GDM1 (cell line): ENCODE data around the gene REX1BD.
"Not testable (repeated sequence)": the region's sequence is repeated elsewhere in the genome, so short reads cannot be mapped to it uniquely, and the experiment has no call there.

Experiments
- DNase-seq: peaks from one replicate; lab custom pipeline; 2025; lab: John Stamatoyannopoulos, UW

The REX1BD gene

DNA sequence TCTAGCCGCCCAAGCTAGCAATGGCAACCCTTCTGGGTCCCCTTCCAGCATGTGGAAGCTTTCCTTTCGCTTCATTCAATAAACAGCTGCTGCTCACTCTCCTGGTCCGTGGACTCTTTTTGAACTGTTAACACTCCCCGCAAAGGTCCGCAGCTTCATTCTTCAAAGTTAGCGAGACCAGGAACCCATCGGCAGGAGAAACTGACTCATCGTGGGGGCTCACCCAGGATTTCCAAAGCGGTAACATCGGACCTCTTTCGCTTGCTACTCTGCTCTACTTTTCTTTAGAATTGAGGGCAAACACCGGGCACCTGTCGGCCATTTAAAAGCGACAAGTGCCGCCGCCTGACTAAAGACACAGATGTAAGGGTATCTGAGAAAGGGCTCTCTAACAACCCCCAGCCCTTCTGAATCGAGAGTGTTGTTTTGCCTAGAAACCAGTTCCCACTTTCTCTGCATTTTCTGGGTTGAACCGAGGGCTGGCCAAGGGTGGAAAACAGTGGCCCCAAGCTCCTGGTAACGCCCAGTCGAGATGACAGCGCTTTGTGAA, 11.2 kb upstream of the REX1BD start:
- no peak for DNase-seq

GRCh38 chr19:18580311-18580710, 8.3 kb upstream of the REX1BD start:
- no peak for DNase-seq

- no peak for DNase-seq
Observed at GRCh38 chr19:18586306-18586705, 2.3 kb upstream of the REX1BD start.

DNA sequence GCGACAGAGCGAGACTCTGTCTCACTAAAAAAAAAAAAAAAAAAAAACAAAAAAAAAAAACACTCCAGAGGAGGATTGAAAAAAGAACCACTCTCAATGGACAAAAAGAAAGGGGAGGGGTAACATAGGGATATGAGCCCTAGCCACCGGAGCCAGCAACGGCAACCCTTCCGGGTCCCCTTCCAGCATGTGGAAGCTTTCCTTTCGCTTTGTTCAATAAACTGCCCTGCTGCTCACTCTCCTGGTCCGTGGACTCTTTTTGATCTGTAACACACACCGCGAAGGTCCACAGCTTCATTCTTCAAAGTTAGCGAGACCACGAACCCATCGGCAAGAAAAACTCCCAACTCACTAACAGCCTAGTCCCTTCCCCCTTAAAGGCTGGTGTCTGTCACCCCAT, 1.0 kb upstream of the REX1BD start:
- DNase-seq, result no peak

- no peak for DNase-seq
Observed at GRCh38 chr19:18587962-18588610, 512 bp upstream of the REX1BD start.

DNA sequence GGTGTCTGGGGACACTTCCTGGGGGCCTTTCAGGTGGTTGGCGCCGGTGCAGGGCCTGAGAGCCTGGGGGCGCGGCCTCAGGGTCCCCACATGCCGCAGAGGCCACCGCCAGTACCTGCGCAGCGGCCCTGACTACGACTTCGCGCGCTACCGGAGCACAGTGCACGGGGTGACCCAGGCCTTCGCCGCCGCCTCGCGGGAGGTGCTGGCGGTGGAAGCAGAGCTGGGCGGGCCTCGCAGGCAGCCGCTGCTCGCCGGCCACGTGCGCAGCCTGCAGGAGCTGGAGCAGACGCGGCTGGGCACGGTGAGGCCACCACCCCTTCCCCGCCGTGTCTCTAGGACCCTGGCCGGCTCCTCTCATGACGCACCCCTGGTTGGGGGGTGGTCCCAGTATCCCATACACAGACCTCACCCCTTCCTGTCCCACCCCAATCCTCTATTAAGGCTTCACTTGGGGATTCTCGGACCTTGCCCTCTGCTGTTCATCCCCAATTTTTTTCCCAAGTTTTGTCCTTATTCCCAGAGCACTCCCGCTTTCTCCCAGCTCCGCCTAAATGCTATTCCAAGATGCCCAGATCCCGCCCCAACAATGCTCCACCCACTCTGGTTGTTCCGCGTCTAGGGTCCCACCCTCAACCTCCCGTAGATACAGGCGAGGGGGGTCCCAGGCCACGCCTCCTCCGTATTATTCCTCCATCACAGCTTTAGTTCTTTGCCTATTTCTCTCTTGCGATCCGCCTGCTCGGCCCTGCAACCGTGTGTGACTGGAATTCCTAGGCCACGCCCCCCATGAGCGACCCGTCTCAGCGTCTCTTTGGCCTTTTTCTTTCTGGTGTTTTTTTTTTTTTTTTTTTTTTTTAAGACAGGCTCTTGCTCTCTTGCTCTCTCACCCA, 1.0 kb downstream of the REX1BD start:
- peak; percentile 41 for DNase-seq

GRCh38 chr19:18590273-18591272, 2.0 kb downstream of the REX1BD start:
- no peak for DNase-seq

DNA sequence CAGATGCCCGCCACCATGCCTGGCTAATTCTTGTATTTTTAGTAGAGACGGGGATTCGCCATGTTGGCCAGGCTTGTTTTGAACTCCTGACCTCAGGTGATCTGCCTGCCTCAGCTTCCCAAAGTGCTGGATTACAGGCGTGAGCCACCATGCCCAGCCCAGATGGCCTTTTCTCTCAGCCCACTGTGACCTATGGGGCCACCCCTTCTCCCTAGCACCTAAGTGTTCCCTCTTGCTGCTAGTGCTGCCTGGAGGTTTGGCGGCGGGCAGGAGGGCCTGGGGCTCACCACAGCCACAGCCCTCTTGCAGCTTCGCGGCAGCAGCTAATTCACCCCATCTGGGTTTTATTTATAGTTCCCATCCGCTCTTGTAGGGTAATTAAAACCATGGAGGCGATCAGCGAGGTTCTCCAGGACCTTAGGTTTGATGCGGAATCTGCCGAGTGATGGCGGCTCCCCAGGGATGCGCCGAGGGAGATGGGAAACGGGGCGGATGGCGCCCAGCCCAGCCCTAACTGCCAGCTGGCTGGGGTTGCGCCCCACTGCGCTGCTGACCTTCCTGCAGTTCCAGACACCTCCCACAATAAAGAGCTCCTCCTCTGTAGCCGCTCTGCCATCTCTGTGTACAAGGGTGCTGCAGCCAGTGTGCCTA, 3.3 kb downstream of the REX1BD start:
- DNase-seq, result no peak

DNA sequence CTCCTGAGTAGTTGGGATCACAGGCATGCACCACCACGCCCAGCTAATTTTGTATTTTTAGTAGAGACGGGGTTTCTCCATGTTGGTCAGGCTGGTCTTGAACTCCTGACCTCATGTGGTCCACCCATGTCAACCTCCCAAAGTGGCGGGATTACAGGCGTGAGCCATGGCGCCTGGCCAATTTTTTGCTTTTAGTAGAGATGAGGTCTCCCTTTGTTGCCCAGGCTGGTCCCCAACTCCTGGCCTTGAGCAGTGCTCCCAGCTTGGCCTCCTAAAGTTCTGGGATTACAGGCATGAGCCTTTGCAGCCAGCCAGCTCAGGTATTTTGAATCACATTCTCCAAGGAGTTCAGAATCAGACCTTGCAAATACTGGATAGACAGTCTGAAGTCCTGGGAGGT, 4.1 kb downstream of the REX1BD start:
- not testable (repeated sequence) for DNase-seq

GRCh38 chr19:18593367-18594095, 4.9 kb downstream of the REX1BD start:
- DNase-seq, result no peak

DNA sequence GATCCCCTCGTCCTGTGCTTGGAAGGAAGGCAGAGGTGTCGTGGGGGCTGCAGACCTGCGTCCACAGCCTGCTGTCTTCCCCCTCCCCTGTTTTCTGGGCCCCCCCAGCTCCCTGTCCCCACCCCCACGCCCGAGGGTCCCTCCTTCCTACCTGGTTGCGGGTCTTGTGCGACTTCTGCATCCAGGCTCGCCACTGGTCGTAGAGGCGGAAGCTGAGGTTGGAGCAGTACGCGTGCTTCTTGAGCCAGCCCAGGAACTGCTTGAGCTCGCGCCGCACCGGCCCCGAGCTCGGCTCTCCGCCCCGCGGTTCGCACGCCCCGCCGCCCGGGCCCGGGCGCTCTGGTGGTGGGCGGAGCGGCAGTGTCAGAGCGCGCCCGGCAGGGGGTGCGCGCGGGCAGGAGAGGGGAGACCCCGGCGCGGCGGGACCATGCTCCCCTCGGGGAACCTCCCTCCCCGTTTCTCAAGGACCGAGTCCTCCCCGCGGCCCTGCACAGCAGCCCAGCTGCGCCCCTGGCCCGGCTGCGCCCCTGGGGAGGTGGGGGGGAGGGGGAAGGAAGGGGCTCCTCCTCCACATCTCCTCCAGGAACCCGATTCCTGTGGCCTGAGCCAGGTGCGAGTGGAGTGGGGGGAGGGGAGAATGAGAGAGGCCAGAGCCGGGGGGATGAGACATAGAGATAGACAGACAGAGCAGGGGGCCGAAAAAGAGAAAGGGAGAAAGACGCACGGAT, 5.7 kb downstream of the REX1BD start:
- DNase-seq, result peak; percentile 69

GRCh38 chr19:18594824-18595373, 6.3 kb downstream of the REX1BD start:
- no peak for DNase-seq

DNA sequence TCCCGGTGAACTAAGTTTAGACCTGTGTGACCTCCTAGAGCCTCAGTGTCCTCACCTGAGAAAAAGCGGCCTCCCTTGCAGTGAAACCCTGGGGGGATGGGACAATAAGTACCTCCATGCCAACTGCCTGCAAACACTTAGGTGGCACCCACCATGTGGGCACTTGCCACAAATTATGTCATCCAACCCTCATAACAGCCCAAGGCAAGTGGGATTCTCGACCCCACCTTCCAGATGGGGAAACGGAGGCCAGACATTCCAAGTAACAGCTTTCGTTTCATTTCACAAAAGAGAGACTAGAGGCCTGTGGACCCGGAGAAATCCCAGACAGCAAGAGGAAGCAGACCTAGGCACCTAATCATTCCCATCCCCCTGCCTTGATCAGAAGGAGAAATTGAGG, 6.9 kb downstream of the REX1BD start:
- DNase-seq, result no peak

DNA sequence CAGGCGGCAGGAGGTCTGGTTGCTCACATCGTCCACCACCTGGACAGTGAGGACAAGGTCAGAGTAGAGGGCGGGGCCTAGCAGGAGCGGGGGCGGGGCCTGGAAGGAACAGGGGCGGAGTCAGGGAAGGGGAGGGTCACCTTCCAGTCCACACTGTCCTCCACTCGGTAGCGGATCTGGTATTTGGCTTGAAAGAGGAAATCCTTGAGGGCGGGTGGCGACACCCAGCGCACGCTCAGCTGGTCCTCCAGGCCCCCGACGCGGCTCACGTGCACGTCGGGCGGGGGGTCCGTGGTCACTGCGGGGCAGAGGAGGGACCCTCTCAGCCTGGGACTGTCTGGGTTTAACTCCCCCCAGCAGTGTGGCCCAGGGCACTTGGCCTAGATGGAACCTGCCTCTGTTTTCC, 8.2 kb downstream of the REX1BD start:
- no peak for DNase-seq

- DNase-seq, result no peak
Observed at GRCh38 chr19:18597809-18598660, 9.4 kb downstream of the REX1BD start.

GRCh38 chr19:18599485-18599884, 10.9 kb downstream of the REX1BD start:
- no peak for DNase-seq

DNA sequence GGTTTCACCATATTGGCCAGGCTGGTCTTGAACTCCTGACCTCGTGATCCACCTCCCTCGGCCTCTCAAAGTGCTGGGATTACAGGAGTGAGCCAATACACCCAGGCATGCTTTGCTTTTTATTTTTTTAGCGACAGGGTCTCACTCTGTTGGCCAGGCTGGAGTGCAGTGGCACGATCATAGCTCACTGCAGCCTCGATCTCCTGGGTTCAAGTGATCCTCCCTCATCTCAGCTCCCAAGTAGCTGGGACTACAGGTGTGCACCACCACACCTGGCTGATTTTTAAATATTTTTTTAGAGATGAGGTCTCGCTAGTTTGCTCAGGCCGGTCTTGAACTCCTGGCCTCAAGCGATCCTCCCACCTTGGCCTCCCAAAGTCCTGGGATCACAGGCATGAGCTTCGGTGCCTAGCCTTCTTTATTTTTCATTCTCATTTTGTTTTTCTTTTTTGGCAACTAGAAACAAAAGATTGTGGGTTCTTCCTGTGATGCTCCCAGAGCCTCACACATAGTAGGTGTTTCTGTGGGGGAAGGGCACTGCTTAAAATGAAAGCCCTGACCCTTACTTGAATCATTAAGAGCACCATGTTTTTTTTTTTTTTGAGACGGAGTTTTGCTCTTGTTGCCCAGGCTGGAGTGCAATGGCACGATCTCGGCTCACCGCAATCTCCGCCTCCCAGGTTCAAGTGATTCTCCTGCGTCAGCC, 12.2 kb downstream of the REX1BD start:
- DNase-seq, result not testable (repeated sequence)

DNA sequence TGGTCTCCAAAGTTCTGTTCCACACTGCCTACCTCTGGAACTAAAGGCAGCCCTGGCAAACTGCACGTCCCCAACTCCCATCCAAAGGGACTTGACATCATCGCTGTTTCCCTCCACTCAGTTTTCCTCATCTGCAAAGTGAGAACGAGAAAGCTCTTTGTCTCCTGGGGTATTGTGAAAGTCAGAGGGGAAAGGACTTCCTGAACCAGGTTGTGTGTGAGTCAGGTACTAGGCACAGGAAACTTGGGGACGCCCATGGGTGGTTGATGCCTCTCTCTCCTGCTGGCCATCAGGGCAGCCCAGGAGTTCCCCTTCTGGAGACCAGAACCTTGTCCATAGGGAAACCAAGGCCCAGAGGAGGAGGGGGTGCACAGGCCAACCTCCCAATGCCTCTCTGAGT, 13.3 kb downstream of the REX1BD start:
- DNase-seq, result no peak
